Hematopoietic multipotent progenitor cell treated with erythropoietin and hydrocortisone succinate and interleukin-3 and kit ligand, for 17 days (in vitro differentiated cells): ENCODE results near the gene HSPB2.

ENCODE experiments used
- DNase-seq: peaks from one replicate; pipeline ENCODE4 v3.0.0-alpha.2; 2015; ENCODE audit warnings: low spot score

Gene HSPB2

DNA sequence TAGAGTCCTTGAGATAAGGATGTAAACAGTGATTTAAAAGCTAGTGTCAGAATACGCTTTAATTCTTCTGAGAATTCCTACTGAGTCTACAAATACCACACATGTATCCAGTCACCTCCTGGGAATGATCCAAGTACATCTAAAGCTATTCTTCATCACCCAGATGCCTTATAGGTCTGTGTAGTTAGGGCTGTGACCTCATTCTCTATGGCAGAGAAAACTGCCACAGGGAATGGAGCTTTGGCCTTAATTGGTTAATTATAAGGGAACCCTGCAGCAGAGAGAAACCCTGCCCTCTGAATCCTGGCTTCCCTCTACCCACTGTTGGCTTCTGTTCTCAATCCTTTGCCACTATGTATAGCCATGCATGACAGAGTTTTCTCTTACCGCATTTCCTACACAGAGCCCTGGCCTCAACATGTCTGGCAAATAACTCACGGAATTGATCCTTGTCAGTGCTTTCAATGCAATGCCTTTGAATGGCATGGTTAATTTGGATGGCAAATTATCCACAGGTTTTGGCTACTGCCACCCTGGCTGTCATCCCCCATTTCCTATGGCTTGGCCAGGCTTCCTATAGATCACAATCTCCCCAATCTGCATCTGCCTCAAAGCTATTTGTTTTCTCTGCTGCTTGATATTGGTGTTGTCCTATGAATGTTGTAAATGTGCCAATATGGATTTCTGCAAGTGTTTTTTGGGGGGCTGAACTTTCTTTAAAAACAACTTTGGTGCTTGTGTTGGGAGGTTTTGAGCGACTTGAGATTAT lies 27.5 kb downstream of the HSPB2 start:
- DNase-seq, result no peak

DNA sequence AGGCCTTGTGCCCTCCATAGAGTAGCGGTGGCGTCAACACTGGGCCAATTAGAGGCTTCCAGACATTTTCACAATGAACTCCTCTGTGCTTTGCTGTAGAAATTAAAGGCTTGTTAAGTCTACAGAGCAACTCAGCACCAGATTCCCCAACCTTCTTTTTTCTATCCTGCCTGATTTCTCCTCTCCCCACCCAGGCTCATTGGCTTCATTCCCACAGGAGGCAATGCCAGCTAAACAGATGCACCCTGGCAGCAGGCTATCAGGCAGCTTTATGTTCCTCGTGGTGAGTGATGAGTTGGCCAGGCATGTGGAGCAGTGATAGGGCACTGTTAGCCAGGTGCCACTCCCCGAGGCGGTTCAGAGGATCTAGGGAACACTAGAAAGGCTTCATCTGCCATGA lies 29.4 kb downstream of the HSPB2 start:
- no peak for DNase-seq

- no peak for DNase-seq
These were observed 30.3 kb downstream of the HSPB2 start for GRCh38 chr11:111942829-111943228.

DNA sequence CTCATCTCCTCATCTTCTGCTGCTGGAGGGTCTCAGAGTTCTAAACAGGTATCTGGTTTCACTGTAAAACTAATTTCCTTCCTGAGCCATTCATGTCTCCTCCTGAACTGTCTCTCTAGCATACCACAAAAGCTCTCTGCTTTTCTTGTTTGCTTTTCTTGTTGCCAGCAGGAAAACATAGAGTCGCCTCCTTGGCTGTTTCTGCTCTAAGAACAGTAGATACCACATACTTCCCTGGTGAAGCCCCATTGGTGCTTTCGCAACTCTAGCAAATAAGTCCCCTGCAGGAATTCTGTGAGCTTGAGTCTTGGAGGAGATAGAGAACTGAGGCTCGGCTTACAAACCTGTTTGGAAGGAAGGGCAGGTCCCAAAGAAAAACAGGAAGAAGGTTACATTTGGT lies 31.6 kb downstream of the HSPB2 start:
- DNase-seq, result no peak

- DNase-seq, result no peak
These were observed 32.1 kb downstream of the HSPB2 start for GRCh38 chr11:111944651-111945051.

DNA sequence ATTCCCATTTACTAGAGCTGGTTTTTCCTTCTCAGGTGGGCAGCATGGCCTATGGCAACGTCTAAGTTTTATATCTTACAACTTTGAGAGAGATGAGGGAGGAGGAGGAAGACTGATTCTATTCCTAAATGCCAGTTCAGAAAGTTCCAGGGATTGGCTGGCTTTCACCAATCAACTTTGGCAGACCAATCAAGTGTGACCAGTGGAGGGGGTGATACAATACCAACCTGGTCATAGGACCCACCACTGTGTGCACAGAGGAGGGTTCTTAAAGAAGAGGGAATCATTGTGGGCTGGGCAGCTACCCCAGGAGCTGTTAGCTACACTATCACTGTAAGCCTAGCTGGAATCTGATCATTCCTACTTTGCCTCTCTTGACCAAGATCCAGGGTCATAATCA lies 32.7 kb downstream of the HSPB2 start:
- no peak for DNase-seq

GRCh38 chr11:111946499-111946898 lies 34.0 kb downstream of the HSPB2 start:
- no peak for DNase-seq

- no peak for DNase-seq
These were observed 34.6 kb downstream of the HSPB2 start for GRCh38 chr11:111947143-111947542.

DNA sequence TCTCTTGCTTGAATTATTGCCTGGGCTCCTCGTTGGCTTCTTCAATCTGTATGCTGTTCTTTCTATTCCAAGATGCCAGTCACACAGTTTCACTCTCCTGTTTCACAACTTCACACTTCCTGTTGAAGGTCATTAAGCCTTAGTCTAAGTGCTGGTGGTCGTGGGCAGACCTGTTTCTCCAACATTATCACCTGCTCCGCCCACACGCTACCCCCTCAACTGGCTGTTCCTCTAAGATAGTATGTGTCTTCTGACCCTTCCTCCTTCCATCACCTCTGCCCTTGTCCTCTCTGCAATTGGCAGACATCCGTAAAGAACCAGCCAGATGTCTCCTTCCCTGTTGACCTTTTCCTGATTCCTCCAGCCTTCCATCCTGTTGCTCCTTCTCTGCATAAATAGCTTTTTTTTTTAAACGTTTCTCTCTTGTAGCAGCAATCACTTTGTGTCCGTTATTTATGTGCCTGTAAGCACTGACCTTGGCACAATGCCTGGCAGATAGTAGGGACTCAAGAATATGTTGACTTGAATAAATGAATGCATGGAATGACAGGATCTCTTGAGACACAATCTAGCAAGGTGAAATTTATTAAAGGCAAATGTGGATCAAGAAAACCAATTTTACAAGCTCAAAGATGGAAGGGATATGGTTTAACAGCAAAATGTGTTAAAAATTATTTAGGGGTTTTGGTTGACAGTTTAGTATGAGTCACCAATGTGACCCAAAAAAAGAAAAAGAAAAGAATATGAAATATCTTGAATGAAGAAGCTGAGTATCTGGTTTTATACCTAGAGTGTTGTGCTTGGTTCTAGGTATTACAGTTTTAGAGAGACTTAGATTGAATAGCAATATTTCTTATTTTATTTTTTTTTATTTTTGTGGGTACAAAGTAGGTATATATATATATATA lies 37.2 kb downstream of the HSPB2 start:
- no peak for DNase-seq

DNA sequence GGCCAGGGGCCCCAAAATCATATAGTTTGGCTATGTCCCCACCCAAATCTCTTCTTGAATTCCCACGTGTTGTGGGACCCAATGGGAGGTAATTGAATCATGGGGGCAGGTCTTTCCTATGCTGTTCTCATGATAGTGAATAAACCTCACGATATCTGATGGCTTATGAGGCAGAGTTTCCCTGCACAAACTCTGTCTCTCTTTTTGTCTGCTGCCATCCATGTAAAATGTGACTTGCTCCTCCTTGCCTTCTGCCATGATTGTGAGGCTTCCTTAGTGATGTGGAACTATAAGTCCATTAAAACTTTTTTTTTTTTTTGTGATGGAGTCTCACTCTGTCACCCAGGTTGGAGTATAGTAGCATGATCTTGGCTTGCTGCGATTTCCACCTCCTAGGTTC lies 39.0 kb downstream of the HSPB2 start:
- DNase-seq, result no peak

DNA sequence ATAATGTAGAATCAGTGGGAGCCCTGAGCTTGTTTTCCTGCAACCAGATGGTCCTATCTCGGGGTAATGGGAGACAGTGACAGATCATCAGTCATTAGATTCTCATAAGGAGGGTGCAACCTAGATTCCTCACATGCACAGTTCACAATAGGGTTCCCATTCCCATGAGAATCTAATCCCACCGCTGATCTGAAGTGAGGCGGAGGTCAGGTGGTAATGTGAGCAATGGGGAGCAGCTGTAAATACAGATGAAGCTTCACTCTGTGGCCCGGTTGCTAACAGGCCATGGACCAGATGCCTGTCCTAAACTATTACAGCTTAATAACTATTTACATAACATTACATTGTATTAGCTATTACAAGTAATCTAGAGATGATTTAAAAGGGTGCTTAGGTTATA lies 41.6 kb downstream of the HSPB2 start:
- no peak for DNase-seq

GRCh38 chr11:111957663-111958444 lies 45.3 kb downstream of the HSPB2 start:
- no peak for DNase-seq

DNA sequence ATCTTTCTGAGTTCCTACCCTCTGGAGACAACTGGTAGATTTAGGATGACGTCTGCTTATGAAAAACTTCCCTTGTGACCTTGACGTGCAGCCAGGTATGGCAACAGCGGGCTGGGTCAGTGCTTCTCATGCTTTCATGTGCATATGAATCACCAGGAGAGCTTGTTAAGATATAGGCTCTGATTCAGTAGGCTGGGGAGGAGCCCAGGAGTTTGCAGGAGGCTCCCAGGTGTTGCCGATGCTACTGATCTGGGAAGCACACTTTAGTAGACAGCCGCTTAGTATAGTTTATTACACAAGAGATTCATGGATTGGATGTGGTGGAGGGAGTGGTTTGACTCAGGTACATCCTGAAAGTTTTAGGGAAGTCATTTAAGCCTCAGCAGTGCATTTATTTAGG lies 48.4 kb downstream of the HSPB2 start:
- no peak for DNase-seq

- DNase-seq, result no peak
These were observed 49.1 kb downstream of the HSPB2 start for GRCh38 chr11:111961389-111962300.
